Kidney (tissue), 14 donors: ENCODE results near the gene PRELID3B. TPM values are rescaled to one million over a fixed set of nuclear protein-coding genes. Genes with fewer than 3 reads are reported as not detected.

Experiments
- DNase-seq, 5 donors: peaks; one replicate each; pipeline ENCODE4 v3.0.0-alpha.2; 2013 to 2020
- FAIRE-seq: peaks from 2 replicates; lab custom pipeline; 2012; peaks lifted over from hg19 to GRCh38; lab: Jason Lieb, UNC
- H3K27ac ChIP-seq, 2 donors: one replicate each; pipeline ENCODE4 v1.7.0; 2013; ENCODE audit warnings: low read depth in 2 of 2, low read length in 2 of 2, inconsistent platforms in 1 of 2
- H3K27me3 ChIP-seq: one replicate; pipeline ENCODE4 v1.7.1; 2013; ENCODE audit warnings: low read length, inconsistent platforms; ENCODE audit not compliant: control insufficient read depth, insufficient read depth
- H3K36me3 ChIP-seq, 3 donors: one replicate each; pipeline versions ENCODE4 v1.7.0 to v1.7.1; 2013; ENCODE audit warnings: low read length in 3 of 3, control low read depth in 1 of 3, inconsistent platforms in 1 of 3; ENCODE audit not compliant: insufficient read depth in 3 of 3, control insufficient read depth in 2 of 3
- H3K4me1 ChIP-seq, 3 donors: one replicate each; pipeline versions ENCODE4 v1.7.0 to v1.7.1; 2013; ENCODE audit warnings: low read length in 3 of 3, inconsistent platforms in 1 of 3, low read depth in 1 of 3; ENCODE audit not compliant: control insufficient read depth in 2 of 3, insufficient read depth in 2 of 3
- H3K4me3 ChIP-seq, 3 donors: one replicate each; pipeline versions ENCODE4 v1.7.0 to v1.8.1; 2013; ENCODE audit warnings: low read length in 3 of 3, control low read depth in 1 of 3, inconsistent platforms in 1 of 3
- H3K9ac ChIP-seq, 3 donors: one replicate each; pipeline versions ENCODE4 v1.7.0 to v1.7.1; 2013; ENCODE audit warnings: low read length in 3 of 3, control low read depth in 1 of 3, inconsistent platforms in 1 of 3
- H3K9me3 ChIP-seq, 3 donors: one replicate each; pipeline versions ENCODE4 v1.7.0 to v1.7.1; 2013; ENCODE audit warnings: low read length in 3 of 3, control low read depth in 1 of 3, inconsistent platforms in 1 of 3; ENCODE audit not compliant: control insufficient read depth in 2 of 3, insufficient read depth in 1 of 3
- intact Hi-C: fragments of 100-400 bp; cut with DNase I; formaldehyde crosslinking; loops from one replicate; pipeline ENCODE4 v1.11.1; 2022
- polyA plus RNA-seq: library from polyadenylated mRNA; stranded (reverse); fragments of 350-450 nt; fragmentation: Illumina TruSeq; extraction: RNeasy Lipid Tissue Mini Kit (QIAGEN cat#74804); gene quantifications from one replicate; pipeline ENCODE4 v1.2.3, GENCODE V29; 2014; ENCODE audit warnings: low read depth, low replicate concordance; ENCODE audit not compliant: insufficient read depth
- total RNA-seq: library from RNA; stranded (reverse); fragmentation: NEBNext Ultra II Directional; extraction: Animal tissue kit (Norgen Biotek cat#: 25700); gene quantifications from one replicate; pipeline ENCODE4 v1.2.1, GENCODE V29; 2021
- TF ChIP-seq, protein P1 (sequence below): IDR thresholded peaks from 3 replicates; pipeline ENCODE4 v1.5.1; 2012; ENCODE audit warnings: mild to moderate bottlenecking, moderate library complexity, borderline replicate concordance; ENCODE audit not compliant: insufficient read depth; ENCODE audit errors: extremely low read depth
- donor health status: control.
- donor health status: control.
- donor health status: control.
- donor health status: control.
- donor health status: control.
- donor health status: DM: yes; HTN: yes; CAD: no.
- donor health status: Normal renal cell carcinoma (clear cell type).

Gene PRELID3B
- total and polyA plus RNA-seq, 2 donors from 2014 or later: 26.4 to 38.5 TPM

DNA sequence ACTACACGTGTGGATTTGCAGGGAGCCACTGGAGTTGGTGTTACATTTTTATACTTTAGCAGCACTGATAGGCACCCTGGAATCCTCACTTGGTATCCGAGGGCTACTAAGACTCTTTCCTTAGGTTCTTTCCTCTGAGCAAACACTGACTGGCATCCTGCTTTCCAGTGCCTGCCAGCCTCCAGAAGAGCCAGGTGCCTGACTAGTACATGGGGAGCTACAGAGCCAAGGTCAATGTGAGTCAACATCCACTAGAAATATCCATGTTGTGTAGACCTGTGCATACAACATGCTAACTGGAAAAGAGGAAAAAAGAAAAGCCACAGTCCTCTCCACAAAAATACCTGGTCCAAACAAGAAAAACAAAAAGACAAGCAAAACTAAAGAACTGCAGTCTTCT lies 17.5 kb downstream of the PRELID3B start:
- FAIRE-seq: no peak

DNA sequence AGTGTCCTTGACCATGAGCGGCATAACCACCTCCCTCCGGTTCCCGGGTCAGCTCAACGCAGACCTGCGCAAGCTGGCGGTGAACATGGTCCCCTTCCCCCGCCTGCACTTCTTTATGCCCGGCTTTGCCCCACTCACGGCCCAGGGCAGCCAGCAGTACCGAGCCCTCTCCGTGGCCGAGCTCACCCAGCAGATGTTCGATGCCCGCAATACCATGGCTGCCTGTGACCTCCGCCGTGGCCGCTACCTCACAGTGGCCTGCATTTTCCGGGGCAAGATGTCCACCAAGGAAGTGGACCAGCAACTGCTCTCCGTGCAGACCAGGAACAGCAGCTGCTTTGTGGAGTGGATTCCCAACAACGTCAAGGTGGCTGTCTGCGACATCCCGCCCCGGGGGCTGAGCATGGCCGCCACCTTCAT lies 18.5 kb downstream of the PRELID3B start:
- H3K27me3 ChIP-seq: no peaks in the 10 kb centered on the region
- H3K27ac ChIP-seq: no peak overlapping the region
- H3K36me3 ChIP-seq: peaks cover 2 to 40% (median 17%) of the 10 kb centered on the region in 3 donors
- TF ChIP-seq, protein P1, sequence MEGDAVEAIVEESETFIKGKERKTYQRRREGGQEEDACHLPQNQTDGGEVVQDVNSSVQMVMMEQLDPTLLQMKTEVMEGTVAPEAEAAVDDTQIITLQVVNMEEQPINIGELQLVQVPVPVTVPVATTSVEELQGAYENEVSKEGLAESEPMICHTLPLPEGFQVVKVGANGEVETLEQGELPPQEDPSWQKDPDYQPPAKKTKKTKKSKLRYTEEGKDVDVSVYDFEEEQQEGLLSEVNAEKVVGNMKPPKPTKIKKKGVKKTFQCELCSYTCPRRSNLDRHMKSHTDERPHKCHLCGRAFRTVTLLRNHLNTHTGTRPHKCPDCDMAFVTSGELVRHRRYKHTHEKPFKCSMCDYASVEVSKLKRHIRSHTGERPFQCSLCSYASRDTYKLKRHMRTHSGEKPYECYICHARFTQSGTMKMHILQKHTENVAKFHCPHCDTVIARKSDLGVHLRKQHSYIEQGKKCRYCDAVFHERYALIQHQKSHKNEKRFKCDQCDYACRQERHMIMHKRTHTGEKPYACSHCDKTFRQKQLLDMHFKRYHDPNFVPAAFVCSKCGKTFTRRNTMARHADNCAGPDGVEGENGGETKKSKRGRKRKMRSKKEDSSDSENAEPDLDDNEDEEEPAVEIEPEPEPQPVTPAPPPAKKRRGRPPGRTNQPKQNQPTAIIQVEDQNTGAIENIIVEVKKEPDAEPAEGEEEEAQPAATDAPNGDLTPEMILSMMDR: no peak
- H3K9ac ChIP-seq: no peak overlapping the region
- intact Hi-C loops: loop anchor here (10.0 kb wide), 1 partner anchor 119 kb away; no protein-coding TSS in a partner anchor
- no peak overlapping the region for H3K4me3 ChIP-seq
- no peak for DNase-seq
- no peak for FAIRE-seq
- peaks cover 0 to 4% (median 2%) of the 10 kb centered on the region in 3 donors for H3K4me1 ChIP-seq
- no peaks in the 10 kb centered on the region for H3K9me3 ChIP-seq

More for the DNA sequence above, 17.5 kb downstream of the PRELID3B start:
- no peaks in the 10 kb centered on the region for H3K9me3 ChIP-seq
- no peak for DNase-seq
- peaks cover 0 to 12% (median 4%) of the 10 kb centered on the region in 3 donors for H3K4me1 ChIP-seq
- H3K9ac ChIP-seq: no peak overlapping the region
- no peak overlapping the region for H3K4me3 ChIP-seq
- intact Hi-C loops: loop anchor here (10.0 kb wide), 1 partner anchor 120 kb away; no protein-coding TSS in a partner anchor
- H3K36me3 ChIP-seq: peaks cover 2 to 48% (median 20%) of the 10 kb centered on the region in 3 donors
- no peak overlapping the region for H3K27ac ChIP-seq
- TF ChIP-seq, protein P1: no peak
- no peaks in the 10 kb centered on the region for H3K27me3 ChIP-seq

DNA sequence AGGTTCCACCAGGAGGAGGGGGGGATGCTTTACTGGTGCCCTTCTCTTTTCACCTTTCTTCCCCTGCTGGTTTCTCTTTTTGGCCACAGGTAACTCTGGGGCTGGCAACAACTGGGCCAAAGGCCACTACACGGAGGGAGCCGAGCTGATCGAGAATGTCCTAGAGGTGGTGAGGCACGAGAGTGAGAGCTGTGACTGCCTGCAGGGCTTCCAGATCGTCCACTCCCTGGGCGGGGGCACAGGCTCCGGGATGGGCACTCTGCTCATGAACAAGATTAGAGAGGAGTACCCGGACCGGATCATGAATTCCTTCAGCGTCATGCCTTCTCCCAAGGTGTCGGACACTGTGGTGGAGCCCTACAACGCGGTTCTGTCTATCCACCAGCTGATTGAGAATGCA lies 19.0 kb downstream of the PRELID3B start:
- H3K36me3 ChIP-seq: peaks cover 2 to 37% (median 17%) of the 10 kb centered on the region in 3 donors
- intact Hi-C loops: loop anchor here (10.0 kb wide), 1 partner anchor 119 kb away; no protein-coding TSS in a partner anchor
- no peaks in the 10 kb centered on the region for H3K27me3 ChIP-seq
- peaks cover 0 to 4% (median 0%) of the 10 kb centered on the region in 3 donors for H3K4me1 ChIP-seq
- no peaks in the 10 kb centered on the region for H3K9me3 ChIP-seq
- no peak overlapping the region for H3K27ac ChIP-seq
- no peak for DNase-seq
- no peak overlapping the region for H3K9ac ChIP-seq
- no peak for FAIRE-seq
- TF ChIP-seq, protein P1: no peak
- H3K4me3 ChIP-seq: no peak overlapping the region
